H4 (cell line): ENCODE measurements around the gene DISP3. TPM values are rescaled to one million over a fixed set of nuclear protein-coding genes. Genes with fewer than 3 reads are reported as not detected.

Experiments
- DNase-seq: peaks from one replicate; pipeline ENCODE4 v3.0.0-alpha.2; 2015; ENCODE audit warnings: low spot score
- total RNA-seq: library from RNA; depleted of rRNA; stranded (reverse); fragments of >200 nt; shearing (Covaris generic); gene quantifications from 2 replicates; pipeline ENCODE4 v1.2.3, GENCODE V29; 2014

The DISP3 gene
- total RNA-seq, 1 experiment from 2014 or later: 0.27 TPM

DNA sequence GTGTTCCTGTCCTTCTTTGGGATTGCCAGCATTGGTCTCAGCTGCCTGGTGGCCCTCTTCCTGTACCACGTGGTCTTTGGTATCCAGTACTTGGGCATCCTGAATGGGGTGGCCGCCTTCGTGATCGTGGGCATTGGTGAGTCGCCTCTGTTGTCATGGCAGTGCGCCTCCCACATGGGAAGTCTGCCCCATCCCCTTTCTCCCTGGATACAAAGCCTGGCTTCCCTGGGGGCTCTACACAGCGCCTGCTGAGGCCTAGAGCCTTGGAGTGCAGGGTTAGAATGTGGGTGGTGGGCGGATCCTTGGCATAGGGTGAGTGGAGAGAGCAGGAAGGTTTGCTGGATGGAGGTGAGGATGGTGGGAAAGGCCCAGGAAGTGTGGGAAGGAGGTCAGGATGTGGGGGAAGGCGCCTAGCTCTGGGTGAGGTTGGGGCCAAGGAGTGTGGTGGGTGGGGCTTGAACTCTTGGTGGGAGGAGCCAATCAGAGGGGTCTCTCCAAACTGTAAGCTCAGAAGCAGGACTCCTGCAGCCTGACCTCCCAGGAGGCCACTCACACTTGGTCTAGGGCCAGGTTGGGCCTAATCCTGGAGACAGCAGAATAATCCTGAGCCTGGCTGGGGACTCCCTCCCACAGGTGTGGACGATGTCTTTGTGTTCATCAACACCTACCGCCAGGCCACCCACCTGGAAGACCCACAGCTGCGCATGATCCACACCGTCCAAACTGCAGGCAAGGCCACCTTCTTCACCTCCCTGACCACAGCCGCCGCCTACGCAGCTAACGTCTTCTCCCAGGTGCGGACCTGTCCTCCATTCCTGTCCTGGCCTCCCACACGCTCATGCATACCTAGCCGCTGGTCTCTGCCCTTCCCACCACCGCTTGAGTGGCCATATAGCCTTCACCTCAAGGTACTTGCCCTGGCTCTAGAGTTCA, 36.7 kb downstream of the DISP3 start:
- DNase-seq: no peak

DNA sequence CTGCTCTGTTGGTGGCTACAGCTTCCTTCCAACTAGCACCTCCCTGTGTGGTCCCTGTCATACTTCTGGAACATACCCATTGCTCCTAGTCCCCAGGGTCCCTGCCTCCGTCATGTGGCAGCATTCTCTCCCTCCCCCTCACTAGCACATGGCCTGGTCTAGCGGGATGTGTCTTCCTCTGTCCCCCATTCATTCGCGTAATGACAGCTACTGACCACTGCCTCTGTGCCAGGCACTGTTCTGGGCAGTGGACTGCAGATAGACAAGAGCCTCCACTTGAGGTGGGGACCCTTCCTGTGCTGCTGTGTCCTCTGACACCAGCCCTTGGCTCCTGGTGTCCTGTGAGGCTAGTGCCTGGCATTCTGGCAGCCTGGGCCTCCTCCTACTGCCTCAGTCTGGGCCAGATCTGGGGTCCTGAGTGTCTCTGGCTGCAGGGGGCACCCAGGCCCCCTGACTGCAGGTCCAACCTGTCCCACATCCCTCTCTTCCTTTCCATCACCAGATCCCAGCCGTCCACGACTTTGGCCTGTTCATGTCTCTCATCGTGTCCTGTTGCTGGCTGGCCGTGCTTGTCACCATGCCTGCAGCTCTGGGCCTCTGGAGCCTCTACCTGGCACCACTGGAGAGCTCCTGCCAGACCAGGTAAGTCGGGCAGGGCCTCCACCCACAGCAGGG, 38.1 kb downstream of the DISP3 start:
- no peak for DNase-seq

DNA sequence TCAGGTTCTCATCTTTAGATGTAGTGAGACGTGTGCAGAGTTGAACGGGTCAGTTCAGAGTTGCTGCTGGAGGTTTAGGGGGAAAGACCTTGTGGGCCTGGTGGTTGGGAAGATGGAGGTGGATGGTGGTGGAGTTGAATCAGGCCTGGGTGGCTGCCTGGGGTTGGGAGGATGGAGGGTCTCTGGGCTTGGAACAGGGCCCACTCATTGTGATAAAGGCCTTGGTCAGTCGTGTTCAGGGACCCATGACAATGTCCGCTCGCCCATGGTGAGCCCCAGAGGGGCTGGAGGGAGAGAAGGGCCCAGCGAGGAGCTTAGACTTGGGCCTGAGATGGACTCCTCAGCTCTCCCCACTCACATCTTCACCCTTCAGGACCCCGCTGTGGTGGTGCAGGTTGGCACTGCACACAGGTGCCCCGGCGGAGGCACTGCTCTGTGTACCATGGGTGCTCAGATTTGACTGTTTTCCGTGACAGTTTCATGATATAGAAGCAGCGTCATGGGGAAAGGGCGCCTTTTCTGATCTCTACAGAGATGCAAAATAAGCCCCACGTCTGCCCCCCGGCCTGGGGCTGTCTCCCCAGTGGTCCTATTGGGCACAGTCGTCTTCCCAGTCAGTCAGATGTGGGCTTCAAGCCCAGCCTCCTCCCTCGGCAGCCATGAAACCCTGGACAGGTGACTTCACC, 39.2 kb downstream of the DISP3 start:
- no peak for DNase-seq

DNA sequence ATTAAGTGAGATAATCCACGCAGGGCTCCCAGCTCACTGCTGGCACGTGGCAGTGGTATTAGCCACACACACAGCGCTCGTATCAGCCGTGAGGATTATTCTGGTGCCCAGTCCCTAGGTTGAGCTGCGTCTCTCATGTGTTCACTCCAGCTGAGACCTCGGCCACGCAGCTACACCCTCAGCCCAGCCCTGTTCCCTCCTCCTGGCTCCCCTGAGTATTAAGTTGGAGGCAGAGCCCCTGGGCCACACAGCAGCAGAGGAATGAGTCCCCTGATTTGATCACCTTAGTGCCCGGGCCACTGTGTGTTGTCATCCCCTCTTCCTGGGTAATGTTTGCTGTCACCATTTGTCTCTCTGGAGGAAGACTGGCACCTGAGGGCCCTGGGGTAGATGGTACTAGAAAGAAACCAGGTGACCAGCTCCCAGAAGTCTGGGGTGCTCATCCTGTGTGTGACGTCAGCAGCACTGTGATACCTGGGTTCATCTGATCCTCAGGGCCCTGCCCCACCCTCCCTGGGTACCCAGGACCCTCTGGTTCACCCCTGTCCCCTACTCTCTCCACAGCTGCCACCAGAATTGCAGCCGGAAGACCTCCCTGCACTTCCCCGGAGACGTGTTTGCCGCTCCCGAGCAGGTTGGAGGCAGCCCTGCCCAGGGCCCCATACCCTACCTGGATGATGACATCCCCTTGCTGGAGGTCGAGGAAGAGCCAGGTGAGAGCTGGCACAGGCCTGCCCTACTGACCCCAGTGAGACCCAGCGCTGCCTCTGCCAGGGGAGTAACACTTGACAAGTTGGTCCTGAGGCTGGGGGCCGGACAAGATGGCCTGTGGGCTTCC, 40.1 kb downstream of the DISP3 start:
- no peak for DNase-seq

DNA sequence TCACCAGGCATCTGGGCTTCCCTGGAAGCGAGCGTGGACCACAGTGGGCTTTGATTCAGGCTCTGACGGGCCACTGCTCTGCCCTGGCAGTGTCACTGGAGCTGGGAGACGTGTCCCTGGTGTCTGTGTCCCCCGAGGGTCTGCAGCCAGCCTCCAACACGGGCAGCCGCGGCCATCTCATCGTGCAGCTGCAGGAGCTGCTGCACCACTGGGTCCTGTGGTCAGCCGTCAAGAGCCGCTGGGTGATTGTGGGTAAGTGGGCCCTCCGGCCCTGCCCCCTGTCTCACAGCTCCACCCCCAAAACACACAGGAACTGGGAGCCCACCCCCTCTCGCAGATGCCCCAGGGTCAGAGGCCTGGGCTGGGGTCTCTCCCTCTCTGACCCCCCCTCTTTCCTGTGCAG, 40.7 kb downstream of the DISP3 start:
- no peak for DNase-seq

DNA sequence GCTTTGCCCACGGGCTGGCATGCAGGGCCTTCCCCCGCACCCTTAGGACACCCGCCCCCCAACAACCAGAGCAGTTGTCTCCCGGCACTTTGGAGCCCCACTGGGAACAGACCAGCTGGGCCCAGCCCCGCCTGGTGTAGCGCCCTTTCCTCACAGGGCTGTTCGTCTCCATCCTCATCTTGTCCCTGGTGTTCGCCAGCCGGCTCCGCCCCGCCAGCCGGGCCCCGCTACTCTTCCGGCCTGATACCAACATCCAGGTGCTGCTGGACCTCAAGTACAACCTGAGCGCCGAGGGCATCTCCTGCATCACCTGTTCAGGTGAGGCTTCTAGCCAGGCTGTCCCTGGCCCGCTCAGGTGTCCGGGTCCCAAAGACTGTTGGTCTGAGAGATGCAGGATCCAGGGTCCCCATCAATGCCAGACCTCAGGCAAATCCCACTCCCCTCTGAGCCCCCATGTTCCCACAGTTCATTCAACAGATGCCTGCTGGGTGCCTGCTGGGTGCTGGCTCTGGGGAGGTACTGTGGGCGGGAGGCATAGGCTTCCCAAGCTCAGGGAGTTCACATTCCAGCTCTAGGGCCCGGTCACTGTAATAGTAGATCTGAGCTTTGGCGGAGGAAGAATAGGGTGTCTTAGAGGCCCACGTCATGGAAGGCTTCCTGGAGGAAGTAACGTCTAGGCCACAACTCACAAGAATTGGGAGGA, 41.7 kb downstream of the DISP3 start:
- no peak for DNase-seq

DNA sequence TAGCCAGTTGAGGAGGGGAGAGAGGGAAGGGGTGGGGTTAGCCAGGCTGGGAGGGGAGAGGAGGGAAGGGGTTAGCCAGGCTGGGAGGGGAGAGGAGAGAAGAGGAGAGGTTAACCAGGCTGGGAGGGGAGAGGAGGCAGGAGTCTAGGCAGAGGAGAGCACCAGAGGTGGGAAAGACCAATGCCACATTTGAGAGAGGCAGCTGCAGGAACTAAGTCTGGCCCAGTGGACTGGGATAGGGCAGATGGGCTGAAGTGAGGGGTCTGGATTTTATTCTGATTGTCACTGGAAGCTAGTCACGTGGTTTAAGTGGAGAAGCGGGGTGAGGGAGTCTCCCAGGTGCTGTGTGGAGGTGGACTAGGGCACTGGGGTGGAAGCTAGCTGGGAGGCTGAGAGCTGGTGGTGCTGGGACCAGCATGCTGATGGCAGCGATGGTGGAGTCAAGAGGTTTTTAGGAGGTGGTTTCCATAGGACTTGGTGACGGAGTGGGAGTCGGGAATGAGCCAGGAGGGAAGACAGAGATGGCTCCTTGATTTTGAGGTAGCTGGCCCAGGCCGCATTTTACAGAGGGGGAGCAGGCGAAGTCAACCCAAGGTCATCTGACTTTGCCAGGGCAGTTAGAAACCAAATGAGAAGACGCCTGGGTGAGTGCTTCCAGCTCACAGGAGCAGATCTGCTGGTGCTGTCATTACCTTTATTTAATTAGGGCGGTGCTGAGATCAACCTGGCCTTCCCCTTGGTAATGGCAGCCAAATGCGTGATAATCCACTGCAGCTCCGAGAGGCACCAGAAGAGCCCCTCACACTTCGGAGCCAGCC, 42.8 kb downstream of the DISP3 start:
- no peak for DNase-seq

DNA sequence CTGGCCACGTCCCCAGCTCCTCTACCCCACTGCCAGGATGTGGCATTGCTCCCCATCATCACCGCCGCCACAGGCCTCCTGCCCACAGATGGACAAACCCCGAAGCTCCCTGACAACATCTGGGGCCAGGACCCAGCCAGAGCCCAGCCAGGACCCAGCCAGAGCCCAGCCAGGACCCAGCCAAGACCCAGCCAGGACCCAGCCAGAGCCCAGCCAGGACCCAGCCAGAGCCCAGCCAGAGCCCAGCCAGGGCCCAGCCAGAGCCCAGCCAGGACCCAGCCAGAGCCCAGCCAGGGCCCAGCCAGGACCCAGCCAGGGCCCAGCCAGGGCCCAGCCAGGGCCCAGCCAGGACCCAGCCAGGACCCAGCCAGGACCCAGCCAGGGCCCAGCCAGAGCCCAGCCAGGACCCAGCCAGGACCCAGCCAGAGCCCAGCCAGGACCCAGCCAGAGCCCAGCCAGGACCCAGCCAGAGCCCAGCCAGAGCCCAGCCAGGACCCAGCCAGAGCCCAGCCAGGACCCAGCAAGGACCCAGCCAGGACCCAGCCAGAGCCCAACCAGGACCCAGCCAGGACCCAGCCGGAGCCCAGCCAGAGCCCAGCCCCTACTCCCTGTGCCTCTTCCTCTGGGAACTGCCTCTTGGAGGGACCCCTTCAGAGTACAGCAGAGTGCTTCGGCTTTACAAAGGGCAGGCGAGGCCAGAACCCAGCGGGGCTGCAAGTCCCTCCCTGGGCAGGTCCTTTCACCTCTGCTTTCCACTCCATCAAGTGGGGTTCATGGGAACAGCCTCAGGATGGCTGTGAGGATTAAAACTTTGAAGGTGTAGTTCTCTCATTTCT, 43.7 kb downstream of the DISP3 start:
- DNase-seq: no peak

DNA sequence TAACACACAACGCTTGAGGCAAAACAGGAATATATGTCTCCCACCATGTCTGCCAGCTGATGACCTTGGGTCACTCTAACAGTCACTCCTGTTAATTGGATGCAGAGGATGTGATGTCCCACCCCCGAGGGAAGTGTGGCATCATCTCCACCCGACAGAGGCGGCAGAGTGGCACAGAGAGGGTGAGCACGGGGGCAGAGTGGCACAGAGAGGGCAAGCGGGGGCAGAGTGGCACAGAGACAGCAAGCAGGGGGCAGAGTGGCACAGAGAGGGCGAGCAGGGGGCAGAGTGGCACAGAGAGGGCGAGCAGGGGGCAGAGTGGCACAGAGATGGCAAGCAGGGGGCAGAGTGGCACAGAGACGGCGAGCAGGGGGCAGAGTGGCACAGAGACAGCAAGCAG, 44.3 kb downstream of the DISP3 start:
- DNase-seq: no peak

DNA sequence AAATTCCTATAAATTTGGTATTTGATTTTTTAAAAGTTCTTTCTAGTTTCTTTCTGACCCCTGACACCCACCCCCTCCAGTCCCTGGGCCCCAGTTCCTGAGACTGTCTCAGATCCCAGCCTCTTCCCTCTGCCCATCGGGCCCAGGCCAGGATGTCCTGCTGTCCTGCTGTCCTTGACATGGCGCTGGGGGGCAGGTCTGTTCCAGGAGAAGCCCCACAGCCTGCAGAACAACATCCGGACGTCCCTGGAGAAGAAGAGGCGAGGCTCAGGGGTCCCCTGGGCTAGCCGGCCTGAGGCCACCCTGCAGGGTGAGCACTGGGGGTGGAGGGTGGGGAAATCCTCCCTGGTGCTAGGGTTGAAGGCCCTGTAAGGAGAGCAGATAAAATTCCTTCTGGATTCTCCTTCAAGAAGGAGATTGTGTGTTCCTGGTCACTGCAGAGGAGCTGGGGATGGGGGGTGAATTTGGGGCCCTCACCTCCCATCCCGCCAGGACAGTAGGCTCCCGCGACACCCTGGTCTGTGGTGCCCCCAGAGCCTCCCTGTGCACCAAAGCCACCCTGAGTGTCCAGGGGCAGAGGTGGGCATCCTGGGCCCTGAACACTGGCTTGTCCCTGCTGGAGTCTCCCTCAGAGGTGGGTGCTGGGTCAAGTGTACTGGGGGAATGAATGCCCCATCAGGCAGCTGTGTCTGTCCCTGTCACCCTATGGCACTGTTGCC, 45.0 kb downstream of the DISP3 start:
- DNase-seq: no peak

DNA sequence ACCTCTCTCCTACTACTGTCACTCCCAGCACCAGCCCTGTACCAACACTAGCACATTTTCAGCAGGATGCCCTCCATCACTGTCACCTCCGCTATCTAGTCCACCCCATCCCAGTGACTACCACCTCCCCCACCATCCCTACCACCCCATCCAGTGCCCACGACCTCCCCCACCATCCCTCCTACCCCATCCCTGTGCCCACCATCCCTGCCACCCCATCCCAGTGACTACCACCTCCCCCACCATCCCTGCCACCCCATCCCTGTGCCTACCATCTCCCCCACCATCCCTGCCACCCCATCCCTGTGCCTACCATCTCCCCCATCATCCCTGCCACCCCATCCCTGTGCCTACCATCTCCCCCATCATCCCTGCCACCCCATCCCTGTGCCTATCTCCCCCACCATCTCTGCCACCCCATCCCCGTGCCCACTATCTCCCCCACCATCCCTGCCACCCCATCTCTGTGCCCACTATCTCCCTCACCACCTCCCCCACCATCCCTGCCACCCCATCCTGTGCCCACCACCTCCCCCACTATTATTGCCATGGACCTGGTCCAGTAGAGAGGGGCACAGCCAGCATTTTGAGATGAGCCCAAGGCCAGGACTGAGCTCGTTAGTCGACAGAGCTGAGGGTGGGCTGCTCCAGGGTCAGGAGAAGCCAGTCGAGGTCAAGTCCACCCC, 45.7 kb downstream of the DISP3 start:
- DNase-seq: no peak

DNA sequence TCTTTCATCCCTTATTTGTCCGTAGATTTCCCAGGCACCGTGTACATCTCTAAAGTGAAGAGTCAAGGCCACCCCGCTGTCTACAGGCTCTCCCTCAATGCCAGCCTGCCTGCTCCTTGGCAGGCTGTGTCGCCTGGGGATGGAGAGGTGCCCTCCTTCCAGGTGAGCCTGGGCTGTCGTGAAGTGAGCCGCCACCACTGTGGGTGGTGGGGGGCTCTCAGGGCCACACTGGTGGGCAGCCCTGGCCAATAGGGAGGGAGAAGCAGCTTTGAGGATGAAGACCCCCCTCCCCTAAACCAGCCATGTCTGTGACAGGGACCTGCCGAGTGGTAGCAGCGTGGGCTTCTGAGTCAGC, 46.2 kb downstream of the DISP3 start:
- DNase-seq: no peak

DNA sequence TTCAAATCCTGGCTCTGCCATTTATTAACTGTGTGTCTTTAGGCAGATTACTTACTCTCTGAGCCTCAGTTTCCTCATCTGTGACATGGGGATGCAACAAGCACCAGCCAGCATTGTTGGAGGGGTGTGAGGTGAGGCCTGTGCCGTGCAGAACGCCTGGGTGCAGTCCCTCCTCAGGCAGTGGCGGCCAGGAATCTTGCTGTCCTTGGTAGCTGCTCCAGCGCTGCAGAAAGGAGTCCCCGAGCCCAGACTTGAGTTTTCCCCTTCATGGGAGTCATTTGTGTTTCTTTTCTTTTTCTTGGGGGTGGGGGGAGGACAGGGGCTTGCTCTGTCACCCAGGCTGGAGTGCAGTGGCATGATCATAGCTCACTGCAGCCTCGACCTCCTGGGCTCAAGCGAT, 46.6 kb downstream of the DISP3 start:
- no peak for DNase-seq

DNA sequence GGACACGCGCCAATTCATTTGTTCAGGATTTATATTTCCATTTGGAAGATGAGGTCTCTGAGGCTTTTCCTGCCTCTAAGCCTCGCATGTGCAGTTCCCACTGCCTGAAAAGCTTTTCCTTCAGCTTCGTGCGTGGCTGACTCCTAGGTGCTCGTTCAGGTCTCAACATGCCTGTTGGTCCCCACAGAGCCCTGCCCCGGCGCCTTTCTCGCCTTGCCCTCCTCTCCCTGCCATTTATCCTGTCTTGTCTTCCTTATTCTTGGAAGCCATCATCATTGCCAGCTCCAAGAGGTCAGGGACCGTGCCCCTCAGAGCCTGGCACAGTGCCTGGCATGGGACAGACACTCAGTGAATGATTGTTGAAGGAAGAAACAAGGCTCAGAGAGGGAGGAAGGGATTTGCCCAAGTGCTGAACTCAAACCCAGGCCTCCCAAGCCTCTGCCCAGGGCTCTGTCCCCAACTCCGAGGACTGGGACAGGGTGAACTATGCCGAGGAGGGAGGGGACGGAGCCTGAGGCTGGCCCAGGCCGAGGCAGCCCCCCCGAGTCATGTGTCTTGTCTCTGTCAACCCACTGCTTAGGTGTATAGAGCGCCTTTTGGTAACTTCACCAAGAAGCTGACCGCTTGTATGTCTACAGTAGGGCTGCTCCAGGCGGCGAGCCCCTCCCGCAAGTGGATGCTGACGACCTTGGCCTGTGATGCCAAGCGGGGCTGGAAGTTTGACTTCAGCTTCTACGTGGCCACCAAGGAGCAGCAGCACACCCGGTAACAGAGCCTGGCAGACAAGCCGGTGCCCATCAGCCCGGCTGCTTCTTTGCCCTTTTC, 47.3 kb downstream of the DISP3 start:
- no peak for DNase-seq

DNA sequence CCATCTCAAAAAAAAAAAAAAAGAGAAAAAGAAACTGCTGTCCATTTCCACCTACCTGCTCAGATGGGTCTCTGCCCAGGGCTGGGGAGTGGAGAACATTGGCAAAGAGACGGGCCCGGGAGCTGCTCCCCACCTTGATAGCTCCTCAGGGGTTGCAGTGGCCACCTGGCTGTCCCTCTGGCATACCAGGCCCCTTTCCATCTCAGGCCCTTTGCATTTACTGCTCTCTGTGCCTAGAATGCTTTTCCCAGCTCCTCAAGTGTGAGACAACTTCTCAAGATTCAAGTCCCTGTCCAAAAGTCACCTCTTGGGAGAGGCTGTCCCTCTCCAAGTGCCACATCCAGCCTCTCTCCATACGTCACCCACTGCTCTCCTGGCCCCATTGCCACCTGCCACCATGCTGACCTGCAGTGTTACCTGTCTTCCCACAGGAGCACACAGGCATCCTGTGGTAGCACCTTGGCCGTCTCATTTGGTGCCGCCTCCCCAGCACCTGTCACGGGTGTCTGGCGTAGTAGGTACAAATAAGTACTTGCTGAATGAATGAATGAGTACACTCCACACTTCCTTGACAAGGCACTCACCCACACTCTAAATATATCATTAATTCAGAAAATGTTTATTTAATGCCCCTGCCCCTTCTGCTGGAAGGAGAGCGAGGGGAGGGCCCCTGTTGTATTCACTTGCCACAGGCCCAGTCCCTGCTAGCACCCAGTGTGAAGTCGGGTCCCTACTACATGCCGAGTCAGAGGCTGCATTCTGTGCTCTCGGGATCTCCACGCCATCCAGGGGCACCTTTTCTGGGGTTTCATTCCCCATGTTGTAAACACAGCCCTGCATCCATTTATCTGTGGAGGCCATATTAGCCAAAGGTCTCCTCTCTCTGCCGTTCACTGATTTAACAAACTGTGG, 48.8 kb downstream of the DISP3 start:
- no peak for DNase-seq

DNA sequence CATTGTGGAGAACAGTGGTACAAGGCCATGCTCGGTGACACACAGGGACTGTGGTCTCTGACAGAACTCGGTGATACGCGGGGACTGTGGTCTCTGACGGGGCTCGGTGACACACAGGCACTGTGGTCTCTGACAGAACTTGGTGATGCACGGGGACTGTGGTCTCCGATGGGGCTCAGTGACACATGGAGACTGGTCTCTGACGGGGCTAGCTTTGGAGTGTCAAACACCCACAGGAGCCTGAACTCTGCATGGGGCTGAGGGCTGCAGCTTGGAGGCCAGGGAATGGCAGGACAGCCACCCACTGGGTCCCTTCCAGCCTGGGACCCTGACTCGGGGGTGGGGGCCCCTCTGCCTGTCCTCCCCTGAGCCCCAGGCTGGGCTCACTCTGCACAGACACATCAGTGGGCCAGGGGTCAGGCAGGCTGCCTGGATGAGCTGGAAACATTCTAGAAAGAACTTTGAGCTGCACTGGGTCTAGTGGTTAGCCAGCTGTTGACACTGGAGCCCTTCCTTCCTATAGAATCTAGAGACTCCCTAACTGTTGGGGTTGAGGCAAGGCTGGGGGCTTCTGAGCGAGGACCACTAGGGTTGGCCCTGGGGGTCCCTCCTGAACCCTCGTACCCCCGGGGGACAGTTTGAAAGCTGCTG, 49.8 kb downstream of the DISP3 start:
- no peak for DNase-seq
